OCI-LY1 (cell line): ENCODE measurements around the gene ARID3B.

Experiments used
- CTCF ChIP-seq: fragments of 200-600 bp; sonication (generic), shearing (Covaris generic); IDR thresholded peaks from 2 replicates; pipeline ENCODE4 v1.5.1; 2017; ENCODE audit warnings: mild to moderate bottlenecking, antibody characterized with exemption, low read length, moderate library complexity, mixed read lengths
- EZH2 ChIP-seq: fragments of 200-600 bp; sonication (generic), shearing (Covaris generic); IDR thresholded peaks from 2 replicates; pipeline ENCODE4 v1.8.0; 2017; ENCODE audit warnings: borderline replicate concordance, mixed run types, mild to moderate bottlenecking, antibody characterized with exemption, low read length, moderate library complexity, mixed read lengths

GRCh38 chr15:74603789-74604705 is 63.0 kb downstream of the ARID3B start:
- TF ChIP-seq CTCF = no peak
- TF ChIP-seq EZH2 = no peak
